Stimulated activated CD4-positive, alpha-beta T cell treated with anti-CD3 and anti-CD28 coated beads, Interleukin-4, amount 100 ng/mL, for 1 hour (primary cell): ENCODE measurements around the gene ECT2L.

Experiments used
- DNase-seq: peaks from one replicate; pipeline ENCODE4 v3.0.0-alpha.2; 2020

Gene ECT2L

DNA sequence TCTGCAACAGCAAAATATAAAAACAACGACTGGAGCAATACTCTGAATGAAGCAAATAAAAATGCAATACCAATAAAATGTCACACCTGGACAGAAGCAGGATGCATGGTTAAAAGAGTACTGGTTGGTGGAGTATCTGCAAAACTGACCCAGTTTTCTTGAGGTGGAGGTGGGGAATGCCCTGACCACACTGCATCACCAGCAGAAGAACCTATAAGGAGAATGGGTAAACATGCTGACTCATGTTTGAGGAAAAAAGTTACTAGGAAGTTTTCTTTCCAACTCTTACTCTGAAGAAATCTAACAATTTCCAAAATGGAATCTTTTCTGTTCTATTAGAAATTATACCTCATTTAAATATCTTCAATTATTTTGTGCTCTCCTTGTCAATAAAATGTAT, 148.5 kb downstream of the ECT2L start:
- DNase-seq: no peak

DNA sequence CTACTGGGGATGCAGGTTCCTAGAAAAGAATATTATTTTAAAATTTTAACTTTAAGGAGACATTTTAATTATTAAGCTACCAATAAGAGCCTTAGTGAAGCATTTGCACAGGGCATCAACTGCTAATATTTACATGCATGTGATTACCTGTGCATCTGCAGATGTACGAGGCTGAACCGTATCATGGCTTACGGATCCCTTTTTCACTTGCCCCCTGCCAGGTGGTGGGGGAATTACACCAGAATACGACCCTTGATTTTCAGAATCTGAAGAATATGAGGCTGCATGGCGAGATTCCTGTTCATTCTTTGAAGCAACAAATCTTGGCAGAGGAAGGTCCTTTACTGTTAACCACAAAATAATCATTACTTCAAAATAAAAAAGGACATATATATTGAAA, 149.5 kb downstream of the ECT2L start:
- DNase-seq: no peak

DNA sequence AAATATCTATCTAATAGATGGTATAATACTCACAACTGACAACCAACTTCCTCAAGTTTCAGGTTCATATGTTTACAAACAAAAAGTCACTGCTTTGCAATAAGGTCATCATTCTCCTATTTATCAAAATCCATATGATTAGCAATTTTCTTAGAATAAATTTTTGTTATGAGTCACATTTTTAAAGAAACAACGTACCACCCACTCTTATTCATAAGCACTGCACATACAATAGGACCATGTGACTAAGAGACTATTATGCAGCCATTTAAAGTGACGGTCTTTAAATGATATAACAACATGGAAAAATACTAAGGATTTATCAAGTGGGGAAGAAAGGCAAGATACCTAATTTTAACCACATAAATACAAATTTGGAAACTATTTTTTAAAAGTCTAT, 152.1 kb downstream of the ECT2L start:
- DNase-seq: no peak

DNA sequence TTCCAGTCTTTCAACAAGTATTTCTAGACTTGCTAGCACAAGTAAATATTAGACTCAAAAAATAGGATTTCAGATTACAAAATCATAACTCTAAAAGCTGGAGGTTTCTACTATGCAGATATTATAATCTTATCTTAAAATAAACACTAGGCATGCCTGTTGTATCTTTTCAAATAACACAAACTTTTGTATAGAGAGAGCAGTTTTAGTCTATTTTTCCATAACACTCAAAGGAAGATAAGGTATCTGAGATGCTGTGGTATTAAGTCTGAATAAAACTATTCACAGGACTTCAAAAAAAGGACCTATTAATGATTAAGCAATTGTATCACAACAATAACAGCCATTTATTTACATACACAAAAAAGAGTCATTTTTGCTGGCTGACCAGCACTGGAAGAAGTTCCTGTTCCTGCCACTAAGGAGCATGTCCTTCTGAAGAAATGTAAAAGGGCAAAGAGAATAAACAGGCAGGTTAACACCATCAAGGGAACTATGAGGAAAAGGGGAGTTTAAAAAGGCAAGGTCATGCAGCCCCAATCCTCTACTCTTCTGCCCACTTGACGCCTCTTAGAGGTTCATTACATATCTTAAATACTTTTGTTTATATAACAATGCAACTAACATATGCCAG, 152.8 kb downstream of the ECT2L start:
- no peak for DNase-seq

DNA sequence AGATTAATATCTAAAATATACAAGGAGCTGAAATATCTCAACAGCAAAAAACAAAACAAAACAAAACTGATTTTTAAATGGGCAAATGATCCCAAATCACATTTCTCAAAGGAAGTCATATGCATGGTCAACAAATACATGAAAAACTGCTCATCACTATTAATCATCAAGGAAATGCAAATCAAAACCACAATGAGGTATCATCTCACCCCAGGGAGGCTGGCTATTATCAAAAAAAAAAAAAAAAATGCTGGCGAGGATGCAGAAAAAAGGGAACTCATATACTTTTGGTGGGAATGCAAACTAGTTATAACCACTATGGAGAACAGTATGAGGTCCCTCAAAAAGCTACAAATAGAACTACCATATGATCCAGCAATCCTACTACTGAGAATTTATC, 157.6 kb downstream of the ECT2L start:
- no peak for DNase-seq
